NCI-H2196 (cell line): Measurements from ENCODE around the gene HGD.

ENCODE experiments used
- DNase-seq: peaks from one replicate; lab custom pipeline; 2025; ENCODE audit not compliant: unreplicated experiment; lab: John Stamatoyannopoulos, UW

Gene HGD

DNA sequence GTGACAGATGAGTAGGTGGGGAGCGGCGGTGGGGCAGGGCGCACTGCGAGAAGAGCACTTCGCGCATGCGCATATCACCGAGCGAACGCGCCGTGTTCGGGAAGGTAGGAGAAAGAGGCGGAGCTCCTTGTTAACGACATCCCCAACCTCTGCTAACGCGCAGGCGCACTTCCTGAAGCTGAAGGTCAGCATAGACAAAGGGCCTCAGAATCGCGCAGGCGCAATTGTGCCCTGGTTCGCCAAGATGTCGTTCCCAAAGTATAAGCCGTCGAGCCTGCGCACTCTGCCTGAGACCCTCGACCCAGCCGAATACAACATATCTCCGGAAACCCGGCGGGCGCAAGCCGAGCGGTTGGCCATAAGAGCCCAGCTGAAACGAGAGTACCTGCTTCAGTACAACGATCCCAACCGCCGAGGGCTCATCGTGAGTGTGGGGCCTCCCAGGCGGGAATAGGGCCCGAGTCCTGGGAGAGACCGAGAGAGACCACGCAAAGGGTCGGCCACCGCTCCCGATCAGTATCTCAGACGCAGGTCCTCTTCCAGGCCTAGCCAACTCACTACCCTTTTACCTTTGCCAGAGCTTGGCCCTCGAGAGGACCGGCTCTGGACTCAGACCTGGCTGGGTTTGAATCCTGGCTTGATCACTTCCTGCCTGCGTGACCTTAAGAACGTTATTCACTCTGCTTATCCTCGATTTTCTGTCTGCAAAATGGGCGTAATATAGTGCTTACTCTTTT, 85.8 kb downstream of the HGD start, which contains the start of gene NDUFB4:
Gene NDUFB4 (plus strand): TSS at position 221 of the 737 bp plus-strand sequence. CDS start 24 bp downstream, at position 245.
- DNase-seq = peak; percentile 100

GRCh38 chr3:120595788-120596115, 86.3 kb downstream of the HGD start:
- DNase-seq = no peak

DNA sequence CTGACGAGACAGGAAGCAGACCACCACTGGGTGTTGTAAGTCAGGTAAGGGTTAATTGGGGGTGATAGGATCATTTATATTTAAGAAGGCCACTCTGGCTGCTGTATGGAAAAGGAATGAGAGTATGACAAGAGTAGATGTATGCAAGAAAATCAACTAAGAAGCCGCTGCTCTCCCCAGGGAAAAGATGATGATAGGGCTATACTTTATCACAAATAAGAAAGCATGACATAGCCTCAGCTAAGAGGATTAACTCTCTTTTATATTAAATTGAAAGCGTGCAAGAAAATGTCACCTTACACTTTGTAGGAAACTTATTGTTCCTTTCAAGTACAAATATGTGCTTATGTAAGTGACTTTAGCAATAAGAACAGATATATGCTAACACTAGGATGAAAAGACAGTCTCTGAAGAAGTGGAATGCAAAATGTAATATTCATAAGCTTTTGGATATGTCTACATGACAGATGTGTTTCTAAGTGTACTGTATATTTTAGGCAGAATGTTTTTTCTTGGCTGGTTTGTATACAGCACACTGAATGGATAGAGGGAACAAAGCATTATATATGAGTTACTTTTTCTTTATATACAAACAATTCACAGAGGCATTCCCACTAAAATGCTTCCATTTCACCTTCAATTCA, 94.6 kb downstream of the HGD start:
- no peak for DNase-seq
